GM06990 (cell line): ENCODE measurements around the gene SLC23A2.

ENCODE experiments used
- DNase-seq: peaks from one replicate; pipeline ENCODE4 v3.0.0-alpha.2; 2011; ENCODE audit not compliant: insufficient read length; ENCODE audit errors: extremely low read depth
- H3K27me3 ChIP-seq: replicated peaks from 2 replicates; pipeline ENCODE4 v1.6.0; 2011; ENCODE audit warnings: low read length; ENCODE audit not compliant: control insufficient read depth, insufficient read depth
- H3K36me3 ChIP-seq: 2 replicates; pipeline ENCODE4 v1.5.1; 2011; ENCODE audit warnings: low read length; ENCODE audit not compliant: control insufficient read depth, insufficient read depth
- H3K4me3 ChIP-seq: replicated peaks from 2 replicates; pipeline ENCODE4 v1.5.1; 2011; ENCODE audit warnings: low read depth, mild to moderate bottlenecking, control low read depth, low read length
- TF ChIP-seq, protein P1 (sequence below): IDR thresholded peaks from 2 replicates; pipeline ENCODE4 v1.5.1; 2011; ENCODE audit warnings: low read length, control low read depth, mild to moderate bottlenecking, inconsistent platforms; ENCODE audit not compliant: insufficient read depth, poor library complexity, severe bottlenecking

The SLC23A2 gene

DNA sequence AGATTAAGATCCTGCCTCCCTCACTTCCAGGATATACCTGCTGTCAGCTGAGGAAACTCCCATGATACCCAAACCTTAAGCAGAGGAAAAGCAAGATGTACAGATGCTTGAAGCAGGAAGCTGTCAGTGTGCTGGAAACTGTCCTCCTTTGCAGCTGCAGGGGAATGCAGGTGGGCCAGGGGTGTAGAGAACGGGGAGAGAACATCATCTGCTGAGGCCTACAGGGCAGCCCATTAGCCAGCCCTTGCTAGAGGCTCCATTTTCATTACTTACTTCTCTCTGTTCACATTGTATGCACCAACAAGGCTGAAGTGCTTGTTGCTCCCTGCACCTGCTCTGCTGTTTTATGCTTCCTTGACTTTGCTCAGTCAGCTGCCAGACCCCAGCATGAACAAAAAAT is 160.5 kb downstream of the SLC23A2 start:
- DNase-seq = no peak
- TF ChIP-seq, protein P1, sequence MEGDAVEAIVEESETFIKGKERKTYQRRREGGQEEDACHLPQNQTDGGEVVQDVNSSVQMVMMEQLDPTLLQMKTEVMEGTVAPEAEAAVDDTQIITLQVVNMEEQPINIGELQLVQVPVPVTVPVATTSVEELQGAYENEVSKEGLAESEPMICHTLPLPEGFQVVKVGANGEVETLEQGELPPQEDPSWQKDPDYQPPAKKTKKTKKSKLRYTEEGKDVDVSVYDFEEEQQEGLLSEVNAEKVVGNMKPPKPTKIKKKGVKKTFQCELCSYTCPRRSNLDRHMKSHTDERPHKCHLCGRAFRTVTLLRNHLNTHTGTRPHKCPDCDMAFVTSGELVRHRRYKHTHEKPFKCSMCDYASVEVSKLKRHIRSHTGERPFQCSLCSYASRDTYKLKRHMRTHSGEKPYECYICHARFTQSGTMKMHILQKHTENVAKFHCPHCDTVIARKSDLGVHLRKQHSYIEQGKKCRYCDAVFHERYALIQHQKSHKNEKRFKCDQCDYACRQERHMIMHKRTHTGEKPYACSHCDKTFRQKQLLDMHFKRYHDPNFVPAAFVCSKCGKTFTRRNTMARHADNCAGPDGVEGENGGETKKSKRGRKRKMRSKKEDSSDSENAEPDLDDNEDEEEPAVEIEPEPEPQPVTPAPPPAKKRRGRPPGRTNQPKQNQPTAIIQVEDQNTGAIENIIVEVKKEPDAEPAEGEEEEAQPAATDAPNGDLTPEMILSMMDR = no peak
- Histone ChIP-seq H3K27me3 (no peaks in the 10 kb centered on the region; the same call in 1 of the 2 replicates), H3K36me3 (no peaks in the 10 kb centered on the region), H3K4me3 (no peak overlapping the region)

GRCh38 chr20:4838526-4838925 is 162.8 kb downstream of the SLC23A2 start:
- TF ChIP-seq, protein P1 = no peak
- no peak overlapping the region for H3K4me3 ChIP-seq
- no peaks in the 10 kb centered on the region for H3K36me3 ChIP-seq
- DNase-seq = no peak
- no peaks in the 10 kb centered on the region; the same call in 1 of the 2 replicates for H3K27me3 ChIP-seq

GRCh38 chr20:4837760-4838159 is 163.6 kb downstream of the SLC23A2 start:
- TF ChIP-seq, protein P1 = no peak

GRCh38 chr20:4836935-4837334 is 164.4 kb downstream of the SLC23A2 start:
- TF ChIP-seq, protein P1 = no peak
- no peak for DNase-seq
- Histone ChIP-seq H3K36me3 (no peaks in the 10 kb centered on the region), H3K4me3 (no peak overlapping the region), H3K27me3 (no peaks in the 10 kb centered on the region; the same call in 1 of the 2 replicates)

More at GRCh38 chr20:4837760-4838159, 163.6 kb downstream of the SLC23A2 start:
- H3K36me3 ChIP-seq = no peaks in the 10 kb centered on the region
- no peak overlapping the region for H3K4me3 ChIP-seq
- no peak for DNase-seq
- H3K27me3 ChIP-seq = no peaks in the 10 kb centered on the region; the same call in 1 of the 2 replicates

DNA sequence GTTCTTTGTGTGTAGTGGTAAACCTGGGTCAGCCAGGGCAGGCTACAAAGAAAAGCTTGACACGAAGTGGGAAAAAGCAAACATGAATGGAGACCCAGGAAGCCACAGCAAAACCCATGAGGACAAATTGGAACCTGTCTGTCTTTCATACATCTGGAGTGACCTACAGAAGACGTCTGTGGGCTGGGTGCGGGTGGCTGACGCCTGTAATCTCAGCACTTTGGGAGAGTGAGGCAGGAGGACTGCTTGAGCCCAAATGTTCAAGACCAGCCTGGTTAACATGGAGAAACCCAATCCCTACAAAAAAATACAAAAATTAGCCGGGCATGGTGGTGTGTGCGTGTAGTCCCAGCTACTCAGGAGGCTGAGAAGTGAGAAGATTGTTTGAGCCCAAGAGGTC is 164.8 kb downstream of the SLC23A2 start:
- H3K27me3 ChIP-seq = no peaks in the 10 kb centered on the region; the same call in 1 of the 2 replicates
- H3K36me3 ChIP-seq = no peaks in the 10 kb centered on the region
- H3K4me3 ChIP-seq = no peak overlapping the region
- TF ChIP-seq, protein P1 = no peak
- DNase-seq = no peak
